ENCODE data around the gene S100Z.

- TF ChIP-seq CTCF (IDR thresholded peaks at IDR 0.05 in 4 of 5, conservative IDR thresholded peaks at IDR 0.05 in 1 of 5) (no peak), POLR2A (IDR thresholded peaks at IDR 0.05) (no peak)
Observed at GRCh38 chr5:76960004-76960625, 110.3 kb downstream of the S100Z start.

All from gastrocnemius medialis (tissue), 4 donors.